Stimulated activated CD4-positive, alpha-beta T cell treated with anti-CD3 and anti-CD28 coated beads, Interleukin-12 subunit alpha, Interleukin-12 subunit beta, amount 100 ng/mL, for 48 hours (primary cell): ENCODE measurements around the gene HOXD3.

Source experiments
- DNase-seq, 3 donors: peaks; one replicate each; pipeline ENCODE4 v3.0.0-alpha.2; 2020; ENCODE audit warnings: low read depth in 2 of 3, low spot score in 1 of 3

Gene HOXD3

DNA sequence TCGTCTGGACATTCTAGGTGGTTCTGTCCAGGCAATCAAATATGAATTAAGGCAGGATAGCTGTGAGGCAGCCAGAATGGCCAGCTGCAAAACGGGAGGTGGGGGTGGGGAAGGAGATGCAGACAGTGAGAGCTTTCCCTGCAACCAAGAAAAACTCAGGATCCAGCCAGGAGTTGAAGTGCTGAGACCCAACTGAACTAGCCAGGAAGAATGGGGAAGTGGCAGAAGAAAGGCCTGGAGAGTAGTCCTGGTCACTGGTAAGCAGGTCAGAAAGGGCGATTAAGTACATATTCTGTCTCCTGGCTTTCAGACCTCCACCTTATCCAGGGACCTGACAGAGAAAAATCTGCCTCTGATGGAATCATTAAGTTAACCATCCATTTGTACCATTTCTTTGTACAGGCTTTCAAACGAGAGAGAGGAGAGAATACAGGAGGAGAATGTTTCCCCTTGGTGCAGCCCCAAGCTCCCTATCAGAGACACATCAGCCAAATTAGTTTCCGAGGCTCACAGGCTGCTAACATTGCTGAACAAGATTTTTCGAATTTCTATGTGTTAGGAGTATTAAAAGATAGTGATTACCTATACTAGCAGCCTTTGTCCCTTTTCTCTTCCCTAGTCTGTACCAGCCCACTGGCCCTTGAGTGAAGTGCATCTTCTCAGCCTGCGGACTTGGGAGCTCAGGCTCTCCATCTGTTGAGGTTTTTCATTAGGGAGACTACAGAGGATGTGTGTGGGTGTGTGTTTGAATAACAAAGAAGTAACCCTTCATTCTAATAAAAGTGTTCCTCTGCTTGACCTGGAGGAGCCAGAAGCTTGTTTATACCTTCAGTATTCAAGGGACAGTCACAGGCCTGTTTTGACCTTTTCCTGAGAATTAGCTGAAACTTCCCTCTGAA is 18.9 kb downstream of the HOXD3 start:
- DNase-seq, result no peak

DNA sequence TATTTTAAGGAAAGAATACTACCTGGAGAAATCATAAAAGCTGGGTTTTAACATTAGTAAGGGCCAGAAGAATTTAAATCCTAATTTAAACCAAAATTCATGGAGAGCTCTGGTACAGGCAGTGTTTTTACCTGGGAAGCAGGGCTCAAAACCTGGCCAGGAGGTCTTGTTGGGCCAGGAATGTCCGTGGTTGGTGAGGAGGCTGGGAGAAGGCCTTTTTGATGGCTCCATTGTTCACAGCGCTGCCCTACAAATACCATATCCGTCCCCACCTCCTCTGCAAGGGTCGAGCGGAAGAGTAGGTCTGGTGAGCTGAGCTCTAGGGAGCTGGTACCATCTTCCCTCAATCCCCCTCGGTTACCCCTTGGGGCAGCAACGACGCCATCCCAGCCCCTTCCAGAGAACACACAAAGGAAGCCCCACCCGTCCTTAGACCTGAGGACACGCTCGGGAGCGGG is 20.5 kb downstream of the HOXD3 start:
- no peak for DNase-seq

DNA sequence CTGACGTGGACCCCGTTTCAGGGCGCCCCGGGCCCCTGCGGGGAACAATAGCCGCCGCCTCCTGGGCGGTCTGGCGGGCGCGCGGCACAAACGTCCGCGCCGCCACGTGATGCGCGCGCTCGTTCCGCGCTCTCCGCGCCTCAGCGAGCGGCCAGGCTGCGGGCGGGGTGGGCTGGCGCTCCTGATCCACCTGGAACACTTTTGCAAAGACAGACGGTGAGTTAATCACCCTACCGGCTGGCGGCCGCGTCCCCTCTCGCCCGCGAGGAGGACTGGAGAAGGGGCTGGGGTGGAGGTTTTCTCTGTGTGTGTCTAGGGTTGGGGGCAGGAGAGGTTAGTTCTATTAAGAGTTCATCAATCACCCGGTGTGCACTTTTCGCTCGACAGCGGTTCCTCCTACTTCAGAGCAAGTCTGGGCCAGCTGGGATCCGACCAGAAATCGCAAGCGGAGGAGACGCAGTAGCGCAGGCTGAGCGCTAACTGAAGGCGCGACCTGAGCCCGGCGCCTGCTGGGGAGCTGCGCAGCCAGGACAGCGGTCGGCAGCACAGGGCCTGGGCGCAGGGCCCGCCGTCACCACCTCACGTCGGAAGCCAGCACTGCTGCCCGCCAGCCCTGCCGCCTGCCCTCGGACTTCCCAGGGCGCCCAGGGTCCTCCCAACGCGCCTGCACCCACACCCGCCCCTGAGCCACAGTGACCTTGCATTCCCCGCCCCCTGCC is 21.1 kb downstream of the HOXD3 start:
- no peak for DNase-seq

DNA sequence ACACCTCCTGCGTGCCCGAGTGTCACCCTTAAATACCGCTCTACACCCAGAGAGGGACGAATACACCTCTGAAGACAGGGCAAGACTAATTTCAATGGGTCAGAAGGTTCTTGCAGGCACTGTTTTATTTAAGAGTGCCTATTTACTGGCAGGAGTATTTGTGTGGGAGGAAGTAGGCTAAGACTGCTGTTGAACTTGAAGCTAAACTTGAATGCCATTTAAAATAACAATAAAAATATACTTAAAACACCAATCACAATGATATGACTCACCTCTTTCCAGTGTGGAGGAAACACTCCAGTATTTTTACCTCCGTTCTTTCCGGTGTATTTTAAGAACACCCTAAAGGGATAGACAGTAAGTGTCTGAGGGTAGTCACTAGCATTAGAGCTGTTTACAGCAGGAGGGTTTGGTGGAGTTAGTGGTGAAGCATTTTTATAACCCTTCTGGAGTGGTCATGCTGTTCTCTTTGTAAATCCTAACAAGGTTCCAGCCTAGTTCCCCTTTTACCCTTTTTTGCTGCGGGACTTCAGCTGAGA is 21.7 kb downstream of the HOXD3 start:
- no peak for DNase-seq

DNA sequence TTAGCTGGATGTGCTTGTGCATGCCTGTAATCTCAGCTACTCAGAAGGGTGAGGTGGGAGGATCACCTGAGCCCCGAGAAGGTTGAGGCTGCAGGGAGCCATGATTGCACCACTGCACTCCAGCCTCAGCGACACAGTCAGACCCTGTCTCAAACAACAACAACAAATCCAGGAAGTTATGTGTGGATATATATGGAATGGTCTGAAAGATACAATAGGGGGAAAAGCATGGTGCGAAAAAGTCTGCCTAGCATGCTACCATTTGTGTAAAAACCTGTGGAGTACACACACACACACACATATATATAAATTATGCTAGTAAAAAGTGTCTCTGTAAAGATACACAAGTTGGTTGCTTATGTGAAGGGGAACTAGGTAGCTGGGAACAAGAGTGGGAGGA is 24.4 kb downstream of the HOXD3 start:
- no peak for DNase-seq

DNA sequence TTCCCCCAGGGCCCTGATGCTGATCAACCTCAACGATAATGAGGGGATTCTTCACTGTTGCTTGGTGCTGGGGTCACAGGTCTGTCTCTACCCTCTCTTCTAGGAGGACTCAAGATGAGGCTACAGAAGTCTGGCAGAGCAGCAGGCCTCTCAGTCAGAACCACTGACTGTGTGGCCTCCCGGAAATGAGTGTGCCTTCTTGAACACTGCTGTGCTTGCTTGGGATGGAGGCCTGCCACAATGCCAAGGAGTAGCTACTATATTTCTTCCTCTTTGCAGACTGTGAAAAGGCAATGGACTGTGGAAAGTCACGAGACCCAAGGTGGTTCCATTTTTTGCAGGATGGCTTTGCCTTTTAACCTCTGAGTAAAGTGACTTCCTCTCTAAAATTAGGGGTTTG is 25.6 kb downstream of the HOXD3 start:
- no peak for DNase-seq

DNA sequence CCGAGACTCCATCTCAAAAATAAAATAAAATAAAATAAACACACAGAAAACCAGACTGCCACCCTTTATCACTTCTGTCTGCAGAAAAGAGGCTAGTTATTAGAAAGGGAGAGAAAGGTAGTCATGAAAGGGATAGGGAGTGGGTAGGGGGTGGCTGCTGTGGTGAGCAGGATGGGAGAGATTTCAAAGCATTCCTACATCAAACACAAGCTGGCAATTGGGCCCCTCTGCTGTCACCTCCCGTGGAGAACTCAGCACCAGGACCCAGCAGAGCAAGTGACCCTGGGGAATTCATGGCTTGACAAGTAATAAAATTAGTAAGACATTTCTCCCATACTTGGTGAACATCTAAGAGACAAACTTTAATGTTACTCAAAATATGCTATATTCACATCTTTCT is 27.6 kb downstream of the HOXD3 start:
- DNase-seq, result no peak

DNA sequence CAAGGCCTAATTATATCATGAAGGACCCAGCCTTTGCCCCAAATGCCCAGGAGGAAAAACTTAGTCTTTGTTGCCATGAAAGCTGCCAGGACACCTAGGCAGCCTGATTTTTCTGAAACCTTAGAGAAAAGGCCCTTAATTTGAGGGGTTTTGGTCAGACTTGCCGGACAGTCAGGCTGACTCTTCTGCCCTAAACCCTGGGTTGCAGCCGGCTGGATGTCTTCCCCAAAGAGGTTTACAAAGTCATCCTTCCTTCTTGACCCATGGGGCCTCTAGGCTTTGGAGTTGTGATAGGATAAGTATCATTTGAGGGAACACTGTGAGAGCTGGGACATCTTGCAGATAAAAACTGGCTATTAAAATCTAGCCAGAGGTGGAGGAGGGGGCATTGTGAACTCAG is 28.9 kb downstream of the HOXD3 start:
- no peak for DNase-seq

DNA sequence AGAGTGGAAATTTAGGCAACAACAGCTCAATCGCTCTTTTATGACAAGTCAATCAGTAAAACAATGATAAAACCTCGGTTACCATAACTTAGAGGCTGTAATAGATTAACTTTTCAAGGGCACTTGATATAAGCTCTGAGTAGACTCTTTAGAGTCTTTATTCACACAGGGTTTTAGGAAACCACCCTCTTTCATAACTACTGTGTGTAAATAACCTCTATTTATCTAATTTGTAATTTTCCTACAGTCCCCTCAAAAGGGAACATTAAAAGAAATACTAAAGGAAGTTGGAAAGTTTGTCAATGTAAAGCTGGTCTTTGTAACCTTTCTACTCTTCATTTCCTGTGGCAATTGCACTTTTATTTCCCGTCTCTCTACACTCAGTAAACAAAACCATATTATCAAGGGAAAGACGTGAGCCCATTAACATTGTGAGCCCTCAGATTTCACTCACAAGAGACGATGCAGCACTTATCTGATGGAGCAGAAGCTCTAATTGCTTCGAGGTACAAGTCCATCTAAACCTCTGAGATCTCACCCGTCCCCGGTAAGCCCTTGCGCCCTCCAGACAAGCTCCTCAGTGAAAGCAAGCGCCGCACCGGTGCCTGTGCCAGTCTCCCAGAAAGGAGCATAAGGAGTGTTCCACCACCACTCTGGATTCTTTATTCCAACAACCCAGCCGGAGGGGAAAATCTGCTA is 30.2 kb downstream of the HOXD3 start:
- no peak for DNase-seq

DNA sequence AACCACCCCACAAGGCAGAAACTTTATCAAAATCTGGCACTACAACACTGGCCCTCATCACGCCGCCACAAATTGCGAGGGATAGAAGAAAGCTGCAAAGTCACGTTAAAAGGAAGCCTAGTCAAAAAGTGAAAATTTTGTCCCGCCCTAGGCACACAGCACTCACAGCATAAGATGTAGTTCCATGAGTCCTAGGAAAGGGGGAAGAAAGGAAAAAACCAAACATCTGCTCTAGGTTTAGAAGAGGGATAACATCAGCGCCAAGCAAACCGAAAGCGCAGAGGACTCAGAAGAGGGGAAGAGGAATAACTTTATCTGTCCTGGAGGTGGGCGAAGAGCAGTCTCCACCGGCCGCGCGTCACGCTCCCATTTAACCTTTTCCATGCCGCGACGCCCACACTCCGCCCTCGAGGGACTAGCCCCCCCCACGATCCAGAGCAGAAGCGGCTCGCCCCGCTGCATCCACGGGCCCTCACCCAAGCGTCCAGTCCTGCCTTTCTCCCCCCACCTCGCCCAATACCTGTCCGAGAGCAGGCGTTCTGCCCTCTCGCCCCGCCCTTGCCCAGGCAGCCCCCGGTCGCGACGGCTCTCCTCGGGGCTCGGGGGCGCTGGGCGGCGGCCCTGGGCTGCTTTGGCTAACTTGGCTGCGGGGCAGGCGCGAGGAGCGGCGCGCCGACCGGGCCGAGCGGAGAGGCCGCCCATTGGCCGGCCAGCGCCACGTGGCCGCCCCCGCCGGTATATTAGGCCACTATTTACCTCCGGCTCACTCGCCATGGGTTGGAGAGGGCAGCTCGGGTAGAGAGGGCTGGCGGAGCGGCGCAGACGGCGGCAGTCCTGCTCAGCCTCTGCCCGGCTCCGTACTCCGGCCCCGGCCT is 31.0 kb downstream of the HOXD3 start, which contains the start of gene HOXD1:
Gene HOXD1 (plus strand): TSS at position 770 of the 875 bp plus-strand sequence. CDS start 134 bp downstream, outside the sequence.
- no peak for DNase-seq

DNA sequence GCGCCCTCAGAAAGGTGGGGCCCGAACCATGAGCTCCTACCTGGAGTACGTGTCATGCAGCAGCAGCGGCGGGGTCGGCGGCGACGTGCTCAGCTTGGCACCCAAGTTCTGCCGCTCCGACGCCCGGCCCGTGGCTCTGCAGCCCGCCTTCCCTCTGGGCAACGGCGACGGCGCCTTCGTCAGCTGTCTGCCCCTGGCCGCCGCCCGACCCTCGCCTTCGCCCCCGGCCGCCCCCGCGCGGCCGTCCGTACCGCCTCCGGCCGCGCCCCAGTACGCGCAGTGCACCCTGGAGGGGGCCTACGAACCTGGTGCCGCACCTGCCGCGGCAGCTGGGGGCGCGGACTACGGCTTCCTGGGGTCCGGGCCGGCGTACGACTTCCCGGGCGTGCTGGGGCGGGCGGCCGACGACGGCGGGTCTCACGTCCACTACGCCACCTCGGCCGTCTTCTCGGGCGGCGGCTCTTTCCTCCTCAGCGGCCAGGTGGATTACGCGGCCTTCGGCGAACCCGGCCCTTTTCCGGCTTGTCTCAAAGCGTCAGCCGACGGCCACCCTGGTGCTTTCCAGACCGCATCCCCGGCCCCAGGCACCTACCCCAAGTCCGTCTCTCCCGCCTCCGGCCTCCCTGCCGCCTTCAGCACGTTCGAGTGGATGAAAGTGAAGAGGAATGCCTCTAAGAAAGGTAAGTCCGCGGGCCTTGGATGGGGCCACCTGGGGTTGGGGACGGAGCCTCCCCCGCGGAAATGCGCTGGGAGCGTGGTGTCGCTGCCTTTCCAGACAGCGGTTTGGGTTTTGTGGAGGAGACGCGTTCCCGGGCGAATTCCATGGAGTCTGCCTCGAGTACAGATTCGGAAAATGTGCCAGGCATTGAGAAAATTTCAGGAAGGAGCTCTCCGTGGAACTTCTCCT is 31.9 kb downstream of the HOXD3 start:
- no peak for DNase-seq

DNA sequence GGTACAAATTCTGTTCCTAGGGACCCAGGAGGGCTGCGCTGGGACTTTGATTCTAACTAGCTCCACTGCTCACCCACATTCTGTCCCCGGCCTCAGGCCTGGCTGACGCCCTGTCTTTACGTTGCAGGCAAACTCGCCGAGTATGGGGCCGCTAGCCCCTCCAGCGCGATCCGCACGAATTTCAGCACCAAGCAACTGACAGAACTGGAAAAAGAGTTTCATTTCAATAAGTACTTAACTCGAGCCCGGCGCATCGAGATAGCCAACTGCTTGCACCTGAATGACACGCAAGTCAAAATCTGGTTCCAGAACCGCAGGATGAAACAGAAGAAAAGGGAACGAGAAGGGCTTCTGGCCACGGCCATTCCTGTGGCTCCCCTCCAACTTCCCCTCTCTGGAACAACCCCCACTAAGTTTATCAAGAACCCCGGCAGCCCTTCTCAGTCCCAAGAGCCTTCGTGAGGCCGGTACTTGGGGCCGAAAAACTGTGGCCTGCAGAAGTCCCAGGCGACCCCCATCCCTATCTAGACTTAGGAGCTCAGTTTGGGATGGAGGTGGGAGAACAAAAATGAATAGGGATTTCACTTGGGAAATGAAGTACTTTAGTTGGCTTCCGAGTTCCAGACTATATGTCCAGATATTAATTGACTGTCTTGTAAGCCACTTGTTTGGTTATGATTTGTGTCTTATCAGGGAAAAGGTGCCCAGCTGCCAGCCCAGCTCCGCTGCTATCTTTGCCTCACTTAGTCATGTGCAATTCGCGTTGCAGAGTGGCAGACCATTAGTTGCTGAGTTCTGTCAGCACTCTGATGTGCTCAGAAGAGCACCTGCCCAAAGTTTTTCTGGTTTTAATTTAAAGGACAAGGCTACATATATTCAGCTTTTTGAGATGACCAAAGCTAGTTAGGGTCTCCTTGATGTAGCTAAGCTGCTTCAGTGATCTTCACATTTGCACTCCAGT is 32.9 kb downstream of the HOXD3 start:
- no peak for DNase-seq

DNA sequence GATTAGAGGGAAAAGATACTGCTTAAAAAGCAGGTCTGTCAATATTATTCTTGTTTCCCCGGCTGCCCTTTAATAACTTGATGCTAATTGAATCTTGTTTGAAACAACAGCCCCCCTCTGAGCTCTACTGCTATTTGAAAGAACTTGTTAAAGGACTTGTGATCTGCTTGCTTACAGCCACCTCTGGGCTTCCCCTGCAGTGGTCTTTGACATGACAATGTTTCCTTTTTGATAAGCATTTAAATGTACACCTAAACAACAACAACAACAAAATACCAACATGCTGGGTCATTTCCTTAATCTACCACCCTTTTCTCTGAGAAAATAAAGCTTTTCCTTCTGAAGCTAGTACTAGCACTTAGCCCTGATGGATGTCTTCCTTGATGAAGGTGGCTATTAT is 35.2 kb downstream of the HOXD3 start:
- no peak for DNase-seq

DNA sequence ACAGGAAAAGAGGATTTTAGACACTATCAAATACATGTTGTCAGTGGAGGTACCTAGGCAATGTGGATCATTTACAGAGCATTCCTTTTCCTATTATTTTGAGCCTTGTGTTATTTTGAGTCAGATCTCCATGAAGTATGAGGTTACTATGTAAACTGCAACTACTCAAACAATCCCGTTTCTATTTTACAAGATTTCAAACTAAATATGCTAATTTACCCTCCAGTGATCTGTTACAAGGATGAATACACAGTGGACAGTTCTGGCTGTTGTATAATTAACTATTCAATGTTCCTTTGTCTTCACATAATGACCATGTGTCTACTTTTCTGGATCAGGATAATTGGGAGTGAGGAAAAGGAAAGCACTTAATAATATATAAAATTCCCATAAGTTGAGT is 35.9 kb downstream of the HOXD3 start:
- no peak for DNase-seq

DNA sequence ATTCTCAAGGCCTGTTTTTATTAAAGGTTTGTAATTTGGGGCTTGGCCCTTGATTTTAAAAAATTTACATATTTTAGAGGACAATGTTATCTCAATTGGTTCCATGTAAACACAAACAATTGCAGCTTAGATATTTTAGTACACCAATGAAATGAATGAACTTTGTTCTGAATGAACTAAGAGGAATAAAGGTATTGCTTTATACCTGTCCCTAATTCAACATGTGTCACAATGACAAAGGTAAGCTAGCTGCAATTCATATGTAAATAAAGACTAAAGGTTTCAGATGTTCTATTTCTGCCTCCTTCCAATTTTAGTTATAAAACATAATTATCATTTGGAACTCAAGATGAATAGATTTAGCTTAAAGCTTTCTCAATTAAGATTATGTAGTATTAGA is 42.8 kb downstream of the HOXD3 start:
- DNase-seq, result no peak

DNA sequence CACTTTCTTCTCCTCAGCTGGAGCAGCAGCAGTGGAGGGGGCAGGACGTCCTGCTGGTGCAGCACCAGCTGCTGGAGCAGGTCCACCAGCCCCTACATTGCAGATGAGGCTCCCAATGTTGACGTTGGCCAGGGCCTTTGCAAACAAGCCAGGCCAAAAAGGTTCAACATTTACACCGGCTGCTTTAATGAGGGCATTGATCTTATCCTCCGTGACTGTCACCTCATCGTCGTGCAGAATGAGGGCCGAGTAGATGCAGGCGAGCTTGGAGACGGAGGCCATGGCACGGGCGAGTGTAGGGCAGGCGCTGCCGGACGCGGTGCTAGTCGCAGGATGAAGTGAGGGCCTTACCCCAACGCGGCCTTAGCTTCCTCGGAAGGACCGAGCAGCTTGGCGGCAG is 43.9 kb downstream of the HOXD3 start:
- no peak for DNase-seq

DNA sequence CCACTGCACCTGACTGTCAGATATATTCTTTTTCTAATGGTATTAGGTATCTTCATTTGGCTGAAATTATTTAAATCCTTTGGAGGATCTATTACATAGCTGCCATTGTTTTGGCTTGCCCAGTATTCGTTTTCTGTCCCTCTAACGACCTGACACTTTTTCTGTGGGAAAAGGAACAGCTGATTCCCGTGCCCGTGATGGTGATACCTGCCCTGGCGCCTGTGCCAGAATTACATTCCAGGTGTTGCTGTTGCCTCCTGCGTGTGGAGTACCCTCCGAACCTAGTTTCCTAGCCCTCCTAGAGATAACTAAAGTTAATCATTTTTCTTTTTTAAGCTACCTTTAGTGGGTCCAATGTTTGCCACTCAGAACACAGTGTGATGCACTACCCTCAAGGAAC is 45.4 kb downstream of the HOXD3 start:
- no peak for DNase-seq

DNA sequence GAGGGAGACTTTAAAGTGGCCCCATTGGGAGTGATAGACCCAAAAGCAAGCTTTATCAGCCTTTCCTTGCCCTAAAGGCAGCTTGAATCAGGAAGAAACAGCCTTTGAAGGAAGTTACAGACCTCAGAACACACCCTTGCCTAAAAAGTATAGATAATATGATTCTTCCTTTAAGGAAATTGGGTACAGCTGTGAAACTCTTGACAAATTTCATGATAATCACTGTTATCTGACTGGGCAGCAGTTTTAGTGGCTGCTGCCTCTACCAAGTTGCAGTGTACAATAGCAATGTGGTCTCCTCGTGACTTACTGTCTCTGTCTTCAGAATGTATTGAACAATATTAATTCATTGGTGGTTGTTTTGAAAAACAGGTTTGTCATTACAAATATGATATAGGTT is 48.0 kb downstream of the HOXD3 start:
- DNase-seq, result no peak
